OCI-LY7 (cell line): Measurements from ENCODE around the gene MED13.

Source experiments
- EZH2phosphoT487 ChIP-seq: fragments of 200-600 bp; sonication (generic); IDR thresholded peaks from 2 replicates; pipeline ENCODE4 v1.6.1; 2018; ENCODE audit warnings: low read depth, borderline replicate concordance, mild to moderate bottlenecking, mixed run types, antibody characterized with exemption, low read length, moderate library complexity, mixed read lengths
- TF ChIP-seq, protein P1 (sequence below): fragments of 200-600 bp; sonication (generic); conservative IDR thresholded peaks from 2 replicates; pipeline ENCODE4 v1.5.1; 2014; ENCODE audit warnings: mild to moderate bottlenecking, antibody characterized with exemption, low read length, moderate library complexity, mixed read lengths

DNA sequence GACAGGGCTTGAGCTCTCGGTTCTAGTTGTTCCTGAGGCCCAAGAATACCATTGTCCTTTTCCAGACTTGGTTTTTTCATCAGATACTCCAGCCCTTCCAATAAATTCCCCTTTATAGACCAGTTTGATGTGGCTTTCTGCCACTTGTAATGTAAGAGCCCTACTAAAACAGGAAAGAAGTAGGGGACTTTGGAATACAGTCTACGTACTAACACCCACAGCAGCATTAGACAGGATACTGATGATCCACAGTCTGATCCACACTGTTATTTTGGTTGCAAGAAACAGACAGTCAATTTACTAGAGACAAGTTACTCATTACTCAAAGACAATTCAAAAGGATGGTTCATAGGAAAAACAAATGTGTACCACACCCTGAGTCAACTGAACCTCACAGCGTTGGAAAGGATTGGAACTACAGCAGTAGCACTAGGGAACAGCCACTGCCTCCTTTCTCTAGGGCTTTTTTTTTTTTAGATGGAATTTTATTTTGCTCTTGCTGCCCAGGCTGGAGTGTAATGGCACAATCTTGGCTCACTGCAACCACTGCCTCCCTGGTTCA lies 45.9 kb upstream of the MED13 start:
- TF ChIP-seq, protein P1, sequence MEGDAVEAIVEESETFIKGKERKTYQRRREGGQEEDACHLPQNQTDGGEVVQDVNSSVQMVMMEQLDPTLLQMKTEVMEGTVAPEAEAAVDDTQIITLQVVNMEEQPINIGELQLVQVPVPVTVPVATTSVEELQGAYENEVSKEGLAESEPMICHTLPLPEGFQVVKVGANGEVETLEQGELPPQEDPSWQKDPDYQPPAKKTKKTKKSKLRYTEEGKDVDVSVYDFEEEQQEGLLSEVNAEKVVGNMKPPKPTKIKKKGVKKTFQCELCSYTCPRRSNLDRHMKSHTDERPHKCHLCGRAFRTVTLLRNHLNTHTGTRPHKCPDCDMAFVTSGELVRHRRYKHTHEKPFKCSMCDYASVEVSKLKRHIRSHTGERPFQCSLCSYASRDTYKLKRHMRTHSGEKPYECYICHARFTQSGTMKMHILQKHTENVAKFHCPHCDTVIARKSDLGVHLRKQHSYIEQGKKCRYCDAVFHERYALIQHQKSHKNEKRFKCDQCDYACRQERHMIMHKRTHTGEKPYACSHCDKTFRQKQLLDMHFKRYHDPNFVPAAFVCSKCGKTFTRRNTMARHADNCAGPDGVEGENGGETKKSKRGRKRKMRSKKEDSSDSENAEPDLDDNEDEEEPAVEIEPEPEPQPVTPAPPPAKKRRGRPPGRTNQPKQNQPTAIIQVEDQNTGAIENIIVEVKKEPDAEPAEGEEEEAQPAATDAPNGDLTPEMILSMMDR, result no peak
- no peak for TF ChIP-seq EZH2phosphoT487
